WTC11 (cell line): Measurements from ENCODE around the gene NR3C2. TPM values are rescaled to one million over a fixed set of nuclear protein-coding genes. Genes with fewer than 3 reads are reported as not detected.

Experiments
- ATAC-seq: fragments of 200-7000 bp; cut with Tn5 transposase; 2 replicates; pipeline ENCODE4 v1.10.0; 2021; ENCODE audit warnings: mild to moderate bottlenecking, moderate library complexity
- CTCF ChIA-PET: fragments of 300-600 bp; sonication (Branson Sonifier 250); formaldehyde crosslinking; loops from one replicate; lab custom pipeline; 2021; ENCODE audit warnings: antibody characterized with exemption; lab: Charles Lee
- POLR2A ChIA-PET: fragments of 350-600 bp; sonication (Branson Sonifier 250); formaldehyde crosslinking; loops from one replicate; lab custom pipeline; 2021; ENCODE audit warnings: antibody characterized with exemption; lab: Charles Lee
- DNase-seq: peaks from one replicate; pipeline ENCODE4 v3.0.0; 2021; ENCODE audit warnings: low spot score
- H3K27ac Mint-ChIP-seq: 2 replicates; pipeline ENCODE4 v1.8.0; 2021; ENCODE audit warnings: mixed read lengths
- H3K27me3 Mint-ChIP-seq: 2 replicates; pipeline ENCODE4 v1.8.0; 2021; ENCODE audit warnings: low read depth, mild to moderate bottlenecking, moderate library complexity, mixed read lengths
- H3K36me3 Mint-ChIP-seq: 2 replicates; pipeline ENCODE4 v1.8.0; 2021; ENCODE audit warnings: mixed read lengths
- H3K4me1 Mint-ChIP-seq: 2 replicates; pipeline ENCODE4 v1.8.0; 2022; ENCODE audit warnings: mixed read lengths
- H3K4me3 Mint-ChIP-seq: 2 replicates; pipeline ENCODE4 v1.8.0; 2021; ENCODE audit warnings: mild to moderate bottlenecking, moderate library complexity, mixed read lengths
- H3K9me3 Mint-ChIP-seq: 2 replicates; pipeline ENCODE4 v1.8.0; 2021; ENCODE audit warnings: mixed read lengths
- E2F1 ChIP-seq: sonication (generic); formaldehyde crosslinking; IDR thresholded peaks from 2 replicates; pipeline ENCODE4 v1.8.0; 2022; ENCODE audit warnings: mild to moderate bottlenecking, missing genetic modification reagents
- ERG ChIP-seq: fragments of 250-450 bp; sonication (Bioruptor Pico); IDR thresholded peaks from 2 replicates; pipeline ENCODE4 v1.8.0; 2021; ENCODE audit warnings: mild to moderate bottlenecking
- GRHL2 ChIP-seq: fragments of 250-450 bp; sonication (Bioruptor Pico); IDR thresholded peaks from 2 replicates; pipeline ENCODE4 v1.8.0; 2022; ENCODE audit warnings: mild to moderate bottlenecking, moderate library complexity; ENCODE audit not compliant: insufficient replicate concordance, severe bottlenecking
- KAT7 ChIP-seq: sonication (generic); formaldehyde crosslinking; IDR thresholded peaks from 2 replicates; pipeline ENCODE4 v1.8.1; 2023; ENCODE audit warnings: missing genetic modification reagents, mild to moderate bottlenecking, borderline replicate concordance
- NFATC4 ChIP-seq: fragments of 250-450 bp; sonication (Bioruptor Pico); IDR thresholded peaks from 2 replicates; pipeline ENCODE4 v1.9.0; 2021; ENCODE audit warnings: mild to moderate bottlenecking
- NFE2L1 ChIP-seq: sonication (generic); formaldehyde crosslinking; IDR thresholded peaks from 2 replicates; pipeline ENCODE4 v1.8.1; 2023; ENCODE audit warnings: missing genetic modification reagents
- NR1H2 ChIP-seq: sonication (generic); formaldehyde crosslinking; IDR thresholded peaks from 2 replicates; pipeline ENCODE4 v1.9.0; 2021; ENCODE audit warnings: mild to moderate bottlenecking, moderate library complexity, missing genetic modification reagents
- PREB ChIP-seq: sonication (generic); formaldehyde crosslinking; IDR thresholded peaks from 2 replicates; pipeline ENCODE4 v1.8.1; 2022; ENCODE audit warnings: mild to moderate bottlenecking, missing genetic modification reagents, moderate library complexity, borderline replicate concordance
- TCF7 ChIP-seq: sonication (generic); formaldehyde crosslinking; IDR thresholded peaks from 2 replicates; pipeline ENCODE4 v1.8.0; 2022; ENCODE audit warnings: mild to moderate bottlenecking, low read depth, missing genetic modification reagents, moderate library complexity
- ZNF263 ChIP-seq: sonication (generic); formaldehyde crosslinking; IDR thresholded peaks from 2 replicates; pipeline ENCODE4 v1.8.1; 2022; ENCODE audit warnings: low read depth, mild to moderate bottlenecking, moderate library complexity, missing genetic modification reagents
- ZNF423 ChIP-seq: fragments of 250-450 bp; sonication (Bioruptor Pico); IDR thresholded peaks from 2 replicates; pipeline ENCODE4 v2.1.2; 2022; ENCODE audit warnings: mild to moderate bottlenecking, moderate library complexity
- ZNF532 ChIP-seq: fragments of 250-450 bp; sonication (Bioruptor Pico); IDR thresholded peaks from 2 replicates; pipeline ENCODE4 v1.9.0; 2021; ENCODE audit warnings: mild to moderate bottlenecking, borderline replicate concordance
- ZNF671 ChIP-seq: fragments of 250-450 bp; sonication (Bioruptor Pico); IDR thresholded peaks from 2 replicates; pipeline ENCODE4 v1.8.0; 2021; ENCODE audit warnings: mild to moderate bottlenecking
- total RNA-seq: library from RNA; stranded (reverse); gene quantifications from 3 replicates; pipeline ENCODE4 v1.2.3, GENCODE V29; 2021
- TF ChIP-seq, protein P1 (sequence below): sonication (generic); formaldehyde crosslinking; IDR thresholded peaks from 2 replicates; pipeline ENCODE4 v1.8.0; 2023; ENCODE audit warnings: mild to moderate bottlenecking, missing genetic modification reagents
- TF ChIP-seq, protein P2 (sequence below): fragments of 250-450 bp; sonication (Bioruptor Pico); conservative IDR thresholded peaks from 2 replicates; pipeline ENCODE4 v1.9.0; 2021; ENCODE audit warnings: mild to moderate bottlenecking
- TF ChIP-seq, protein P3 (sequence below): sonication (generic); formaldehyde crosslinking; IDR thresholded peaks from 2 replicates; pipeline ENCODE4 v1.8.1; 2023; ENCODE audit warnings: mild to moderate bottlenecking, missing genetic modification reagents
- TF ChIP-seq, protein P4 (sequence below): sonication (generic); formaldehyde crosslinking; IDR thresholded peaks from 2 replicates; pipeline ENCODE4 v1.8.1; 2022; ENCODE audit warnings: low read depth, missing genetic modification reagents, borderline replicate concordance
- TF ChIP-seq, protein P5 (sequence below): sonication (generic); formaldehyde crosslinking; IDR thresholded peaks from 2 replicates; pipeline ENCODE4 v1.8.1; 2022; ENCODE audit warnings: mild to moderate bottlenecking, moderate library complexity, missing genetic modification reagents

Gene NR3C2
- total RNA-seq, 1 experiment from 2014 or later, result 2.8 TPM

GRCh38 chr4:148162519-148162918 lies 279.7 kb downstream of the NR3C2 start:
- H3K9me3 Mint-ChIP-seq, result no peaks in the 10 kb centered on the region
- no peak overlapping the region for H3K27ac Mint-ChIP-seq
- no peak overlapping the region for H3K4me3 Mint-ChIP-seq
- no peak for ATAC-seq
- TF ChIP-seq NR1H2, result no peak
- TF ChIP-seq ZNF532, result no peak
- TF ChIP-seq, protein P1, sequence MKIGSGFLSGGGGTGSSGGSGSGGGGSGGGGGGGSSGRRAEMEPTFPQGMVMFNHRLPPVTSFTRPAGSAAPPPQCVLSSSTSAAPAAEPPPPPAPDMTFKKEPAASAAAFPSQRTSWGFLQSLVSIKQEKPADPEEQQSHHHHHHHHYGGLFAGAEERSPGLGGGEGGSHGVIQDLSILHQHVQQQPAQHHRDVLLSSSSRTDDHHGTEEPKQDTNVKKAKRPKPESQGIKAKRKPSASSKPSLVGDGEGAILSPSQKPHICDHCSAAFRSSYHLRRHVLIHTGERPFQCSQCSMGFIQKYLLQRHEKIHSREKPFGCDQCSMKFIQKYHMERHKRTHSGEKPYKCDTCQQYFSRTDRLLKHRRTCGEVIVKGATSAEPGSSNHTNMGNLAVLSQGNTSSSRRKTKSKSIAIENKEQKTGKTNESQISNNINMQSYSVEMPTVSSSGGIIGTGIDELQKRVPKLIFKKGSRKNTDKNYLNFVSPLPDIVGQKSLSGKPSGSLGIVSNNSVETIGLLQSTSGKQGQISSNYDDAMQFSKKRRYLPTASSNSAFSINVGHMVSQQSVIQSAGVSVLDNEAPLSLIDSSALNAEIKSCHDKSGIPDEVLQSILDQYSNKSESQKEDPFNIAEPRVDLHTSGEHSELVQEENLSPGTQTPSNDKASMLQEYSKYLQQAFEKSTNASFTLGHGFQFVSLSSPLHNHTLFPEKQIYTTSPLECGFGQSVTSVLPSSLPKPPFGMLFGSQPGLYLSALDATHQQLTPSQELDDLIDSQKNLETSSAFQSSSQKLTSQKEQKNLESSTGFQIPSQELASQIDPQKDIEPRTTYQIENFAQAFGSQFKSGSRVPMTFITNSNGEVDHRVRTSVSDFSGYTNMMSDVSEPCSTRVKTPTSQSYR (CRISPR knock-in tag), result no peak
- TF ChIP-seq, protein P2, sequence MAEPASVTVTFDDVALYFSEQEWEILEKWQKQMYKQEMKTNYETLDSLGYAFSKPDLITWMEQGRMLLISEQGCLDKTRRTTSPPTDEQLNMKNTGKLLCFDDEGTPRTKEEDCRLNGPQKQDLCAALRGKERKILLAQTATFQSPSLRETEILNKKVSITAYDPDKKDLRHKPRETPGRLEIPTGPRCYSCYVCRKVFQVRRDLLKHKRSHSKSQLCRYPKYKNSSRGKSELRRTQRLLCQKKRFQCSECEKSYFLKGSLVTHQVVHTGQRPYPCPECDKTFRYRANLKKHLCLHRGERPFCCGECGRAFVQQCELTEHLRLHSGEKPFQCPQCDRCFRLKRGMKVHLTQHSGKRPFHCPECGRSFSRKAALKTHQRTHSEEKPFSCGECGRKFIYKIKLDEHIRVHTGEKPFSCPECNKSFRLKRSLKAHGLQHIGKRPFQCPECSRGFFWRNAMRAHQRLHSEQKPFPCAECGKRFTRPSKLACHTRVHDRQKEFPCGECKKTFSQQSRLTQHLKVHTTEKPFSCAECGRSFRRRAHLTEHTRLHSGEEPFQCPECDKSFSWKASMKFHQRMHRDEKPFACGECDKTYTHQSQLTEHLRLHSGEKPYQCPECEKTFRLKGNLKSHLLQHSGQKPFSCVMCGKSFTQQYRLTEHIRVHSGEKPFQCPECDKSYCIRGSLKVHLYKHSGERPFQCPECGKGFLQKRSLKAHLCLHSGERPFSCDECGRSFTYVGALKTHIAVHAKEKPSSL (CRISPR knock-in tag), result no peak
- no peak for TF ChIP-seq ZNF671 (CRISPR knock-in tag)
- TF ChIP-seq TCF7, result no peak
- no peak for TF ChIP-seq ZNF423 (CRISPR knock-in tag)
- TF ChIP-seq, protein P3, sequence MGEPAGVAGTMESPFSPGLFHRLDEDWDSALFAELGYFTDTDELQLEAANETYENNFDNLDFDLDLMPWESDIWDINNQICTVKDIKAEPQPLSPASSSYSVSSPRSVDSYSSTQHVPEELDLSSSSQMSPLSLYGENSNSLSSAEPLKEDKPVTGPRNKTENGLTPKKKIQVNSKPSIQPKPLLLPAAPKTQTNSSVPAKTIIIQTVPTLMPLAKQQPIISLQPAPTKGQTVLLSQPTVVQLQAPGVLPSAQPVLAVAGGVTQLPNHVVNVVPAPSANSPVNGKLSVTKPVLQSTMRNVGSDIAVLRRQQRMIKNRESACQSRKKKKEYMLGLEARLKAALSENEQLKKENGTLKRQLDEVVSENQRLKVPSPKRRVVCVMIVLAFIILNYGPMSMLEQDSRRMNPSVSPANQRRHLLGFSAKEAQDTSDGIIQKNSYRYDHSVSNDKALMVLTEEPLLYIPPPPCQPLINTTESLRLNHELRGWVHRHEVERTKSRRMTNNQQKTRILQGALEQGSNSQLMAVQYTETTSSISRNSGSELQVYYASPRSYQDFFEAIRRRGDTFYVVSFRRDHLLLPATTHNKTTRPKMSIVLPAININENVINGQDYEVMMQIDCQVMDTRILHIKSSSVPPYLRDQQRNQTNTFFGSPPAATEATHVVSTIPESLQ (CRISPR knock-in tag), result no peak
- TF ChIP-seq PREB (CRISPR knock-in tag), result no peak
- TF ChIP-seq NFE2L1, result no peak
- TF ChIP-seq NFATC4 (CRISPR knock-in tag), result no peak
- no peak for TF ChIP-seq GRHL2 (CRISPR knock-in tag)
- no peak for TF ChIP-seq ZNF263 (CRISPR knock-in tag)
- no peak for DNase-seq
- no peaks in the 10 kb centered on the region for H3K27me3 Mint-ChIP-seq
- CTCF ChIA-PET, result no interaction called here
- POLR2A ChIA-PET, result no interaction called here
- peaks cover 20% of the 10 kb centered on the region for H3K4me1 Mint-ChIP-seq
- no peaks in the 10 kb centered on the region for H3K36me3 Mint-ChIP-seq

- H3K4me1 Mint-ChIP-seq, result peaks cover 20% of the 10 kb centered on the region
- no peak overlapping the region for H3K27ac Mint-ChIP-seq
- CTCF ChIA-PET, result no interaction called here
- no peak overlapping the region for H3K4me3 Mint-ChIP-seq
- no peaks in the 10 kb centered on the region for H3K9me3 Mint-ChIP-seq
- H3K36me3 Mint-ChIP-seq, result no peaks in the 10 kb centered on the region
- POLR2A ChIA-PET, result no interaction called here
- H3K27me3 Mint-ChIP-seq, result no peaks in the 10 kb centered on the region
- DNase-seq, result no peak
- ATAC-seq, result no peak
- TF ChIP-seq KAT7 (CRISPR knock-in tag) (no peak), E2F1 (CRISPR knock-in tag) (no peak), ZNF423 (CRISPR knock-in tag) (no peak), ERG (CRISPR knock-in tag) (no peak)
- TF ChIP-seq, protein P4, sequence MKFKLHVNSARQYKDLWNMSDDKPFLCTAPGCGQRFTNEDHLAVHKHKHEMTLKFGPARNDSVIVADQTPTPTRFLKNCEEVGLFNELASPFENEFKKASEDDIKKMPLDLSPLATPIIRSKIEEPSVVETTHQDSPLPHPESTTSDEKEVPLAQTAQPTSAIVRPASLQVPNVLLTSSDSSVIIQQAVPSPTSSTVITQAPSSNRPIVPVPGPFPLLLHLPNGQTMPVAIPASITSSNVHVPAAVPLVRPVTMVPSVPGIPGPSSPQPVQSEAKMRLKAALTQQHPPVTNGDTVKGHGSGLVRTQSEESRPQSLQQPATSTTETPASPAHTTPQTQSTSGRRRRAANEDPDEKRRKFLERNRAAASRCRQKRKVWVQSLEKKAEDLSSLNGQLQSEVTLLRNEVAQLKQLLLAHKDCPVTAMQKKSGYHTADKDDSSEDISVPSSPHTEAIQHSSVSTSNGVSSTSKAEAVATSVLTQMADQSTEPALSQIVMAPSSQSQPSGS, result no peak
- TF ChIP-seq, protein P5, sequence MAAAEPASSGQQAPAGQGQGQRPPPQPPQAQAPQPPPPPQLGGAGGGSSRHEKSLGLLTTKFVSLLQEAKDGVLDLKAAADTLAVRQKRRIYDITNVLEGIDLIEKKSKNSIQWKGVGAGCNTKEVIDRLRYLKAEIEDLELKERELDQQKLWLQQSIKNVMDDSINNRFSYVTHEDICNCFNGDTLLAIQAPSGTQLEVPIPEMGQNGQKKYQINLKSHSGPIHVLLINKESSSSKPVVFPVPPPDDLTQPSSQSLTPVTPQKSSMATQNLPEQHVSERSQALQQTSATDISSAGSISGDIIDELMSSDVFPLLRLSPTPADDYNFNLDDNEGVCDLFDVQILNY (CRISPR knock-in tag), result no peak
Measured at GRCh38 chr4:148161601-148162000, 280.6 kb downstream of the NR3C2 start.
